Ascending aorta (tissue), 2 donors: ENCODE data around the gene HTR3B. TPM values are rescaled to one million over a fixed set of nuclear protein-coding genes. Genes with fewer than 3 reads are reported as not detected.
"Not testable (repeated sequence)": the region's sequence is repeated elsewhere in the genome, so short reads cannot be mapped to it uniquely, and the experiment has no call there.

Experiments used
- DNase-seq, 2 donors: peaks; one replicate each; pipeline ENCODE4 v3.0.0-alpha.2; 2019; ENCODE audit warnings: low spot score in 2 of 2
- H3K27ac ChIP-seq, 2 donors: fragments of 200-600 bp; sonication (generic); one replicate each; pipeline ENCODE4 v1.5.1; 2016 to 2017; ENCODE audit warnings: mild to moderate bottlenecking in 1 of 2
- H3K27me3 ChIP-seq: fragments of 200-600 bp; sonication (generic); one replicate; pipeline ENCODE4 v1.5.1; 2017
- H3K36me3 ChIP-seq, 2 donors: fragments of 200-600 bp; sonication (generic); one replicate each; pipeline ENCODE4 v1.5.1; 2016
- H3K4me1 ChIP-seq, 2 donors: fragments of 200-600 bp; sonication (generic); one replicate each; pipeline ENCODE4 v1.5.1; 2016 to 2017; ENCODE audit warnings: mild to moderate bottlenecking in 1 of 2
- H3K4me3 ChIP-seq, 2 donors: fragments of 200-600 bp; sonication (generic); one replicate each; pipeline ENCODE4 v1.5.1; 2016 to 2017; ENCODE audit warnings: mild to moderate bottlenecking in 1 of 2
- H3K9me3 ChIP-seq, 2 donors: fragments of 200-600 bp; sonication (generic); one replicate each; pipeline ENCODE4 v1.5.1; 2016
- intact Hi-C: fragments of 100-400 bp; cut with DNase I; formaldehyde crosslinking; loops from one replicate; pipeline ENCODE4 v1.15.1; 2023
- total RNA-seq: library from RNA; depleted of rRNA; stranded (reverse); fragments of >200 nt; gene quantifications from one replicate; pipeline ENCODE4 v1.1.0, GENCODE V29; 2016
- TF ChIP-seq, protein P1 (sequence below), 3 experiments: fragments of 200-600 bp in 2 of 3; fragments of 450-650 bp in 1 of 3; sonication (generic) in 2 of 3; IDR thresholded peaks; one replicate each; pipeline ENCODE4 v1.5.1; 2016 to 2019; ENCODE audit warnings: antibody characterized with exemption in 3 of 3, mild to moderate bottlenecking in 1 of 3, moderate library complexity in 1 of 3

HTR3B gene
- total RNA-seq, 1 donor from 2014 or later, result not detected

DNA sequence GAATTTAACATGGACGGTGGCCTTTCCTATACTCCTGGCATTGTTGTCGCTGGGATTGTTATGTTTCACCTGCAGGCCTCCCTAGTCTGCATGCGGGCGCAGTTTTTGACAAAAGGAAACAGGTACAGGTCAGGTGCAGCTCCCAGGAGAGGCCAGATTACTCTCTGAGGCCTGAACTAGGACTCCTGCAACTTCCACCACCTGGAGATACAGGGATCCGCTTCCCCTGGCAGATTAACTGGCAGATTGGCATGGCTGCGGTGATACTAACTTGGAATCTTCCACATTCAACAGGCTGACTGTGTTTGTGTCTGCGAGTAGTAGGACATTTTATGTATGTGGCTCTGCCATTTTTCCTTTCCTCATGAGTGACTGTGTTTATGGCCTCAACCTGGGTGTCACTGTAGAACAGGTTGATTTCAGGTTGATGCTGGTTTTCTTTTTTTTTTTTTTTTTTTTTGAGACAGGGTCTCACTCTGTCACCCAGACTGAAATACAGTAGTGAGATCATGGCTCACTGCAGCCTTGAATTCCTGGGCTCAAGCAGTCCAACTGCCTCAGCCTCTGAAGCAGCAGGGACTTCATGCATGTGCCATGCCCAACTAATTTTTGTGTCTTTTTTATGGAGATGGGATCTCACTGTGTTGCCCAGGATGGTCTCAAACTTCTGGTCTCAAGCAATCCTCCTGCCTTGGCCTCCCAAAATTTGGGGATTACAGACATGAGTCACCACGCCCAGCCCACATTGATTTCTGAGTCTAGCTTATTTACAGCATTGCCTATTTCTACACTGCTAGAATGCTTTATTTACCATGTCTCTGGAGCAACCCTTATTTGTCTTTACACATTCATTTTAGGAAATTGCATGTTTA is 27.6 kb upstream of the HTR3B start:
- intact Hi-C loops, result loop anchor here (5.0 to 10.0 kb wide), 2 partner anchors 565 to 1628 kb away; partner anchors contain the start of genes CADM1 and TTC12
- no peaks in the 10 kb centered on the region for H3K27me3 ChIP-seq
- H3K4me1 ChIP-seq, result peaks cover 0 to 18% of the 10 kb centered on the region in 2 donors
- no peak overlapping the region for H3K4me3 ChIP-seq
- no peaks in the 10 kb centered on the region for H3K36me3 ChIP-seq
- no peak for DNase-seq
- H3K27ac ChIP-seq, result no peak overlapping the region
- TF ChIP-seq, protein P1, sequence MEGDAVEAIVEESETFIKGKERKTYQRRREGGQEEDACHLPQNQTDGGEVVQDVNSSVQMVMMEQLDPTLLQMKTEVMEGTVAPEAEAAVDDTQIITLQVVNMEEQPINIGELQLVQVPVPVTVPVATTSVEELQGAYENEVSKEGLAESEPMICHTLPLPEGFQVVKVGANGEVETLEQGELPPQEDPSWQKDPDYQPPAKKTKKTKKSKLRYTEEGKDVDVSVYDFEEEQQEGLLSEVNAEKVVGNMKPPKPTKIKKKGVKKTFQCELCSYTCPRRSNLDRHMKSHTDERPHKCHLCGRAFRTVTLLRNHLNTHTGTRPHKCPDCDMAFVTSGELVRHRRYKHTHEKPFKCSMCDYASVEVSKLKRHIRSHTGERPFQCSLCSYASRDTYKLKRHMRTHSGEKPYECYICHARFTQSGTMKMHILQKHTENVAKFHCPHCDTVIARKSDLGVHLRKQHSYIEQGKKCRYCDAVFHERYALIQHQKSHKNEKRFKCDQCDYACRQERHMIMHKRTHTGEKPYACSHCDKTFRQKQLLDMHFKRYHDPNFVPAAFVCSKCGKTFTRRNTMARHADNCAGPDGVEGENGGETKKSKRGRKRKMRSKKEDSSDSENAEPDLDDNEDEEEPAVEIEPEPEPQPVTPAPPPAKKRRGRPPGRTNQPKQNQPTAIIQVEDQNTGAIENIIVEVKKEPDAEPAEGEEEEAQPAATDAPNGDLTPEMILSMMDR (IDR thresholded peaks at IDR 0.05), result no peak
- H3K9me3 ChIP-seq, result no peaks in the 10 kb centered on the region

DNA sequence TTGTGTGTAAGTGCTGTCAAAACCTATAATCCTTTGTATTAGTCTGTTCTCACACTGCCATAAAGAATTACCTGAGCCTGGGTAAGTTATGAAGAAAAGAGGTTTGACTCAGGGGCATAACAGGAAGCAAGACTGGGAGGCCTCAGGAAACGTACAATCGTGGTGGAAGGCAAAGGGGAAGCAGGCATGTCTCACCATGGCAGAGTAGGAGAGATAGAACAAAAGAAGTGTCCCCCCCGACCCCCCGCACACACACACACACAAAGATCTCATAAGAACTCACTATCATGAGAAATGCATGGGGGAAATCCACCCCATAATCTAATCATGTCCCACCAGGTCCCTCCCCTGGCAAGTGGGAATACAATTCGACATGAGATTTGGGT is 26.9 kb upstream of the HTR3B start:
- Histone ChIP-seq H3K9me3 (no peaks in the 10 kb centered on the region), H3K36me3 (no peaks in the 10 kb centered on the region), H3K27me3 (no peaks in the 10 kb centered on the region), H3K4me1 (peaks cover 0 to 18% of the 10 kb centered on the region in 2 donors), H3K27ac (no peak overlapping the region), H3K4me3 (no peak overlapping the region)
- TF ChIP-seq, protein P1 (IDR thresholded peaks at IDR 0.05), result no peak
- intact Hi-C loops, result loop anchor here (5.0 to 10.0 kb wide), 2 partner anchors 565 to 1627 kb away; partner anchors contain the start of genes CADM1 and TTC12
- DNase-seq, result no peak

DNA sequence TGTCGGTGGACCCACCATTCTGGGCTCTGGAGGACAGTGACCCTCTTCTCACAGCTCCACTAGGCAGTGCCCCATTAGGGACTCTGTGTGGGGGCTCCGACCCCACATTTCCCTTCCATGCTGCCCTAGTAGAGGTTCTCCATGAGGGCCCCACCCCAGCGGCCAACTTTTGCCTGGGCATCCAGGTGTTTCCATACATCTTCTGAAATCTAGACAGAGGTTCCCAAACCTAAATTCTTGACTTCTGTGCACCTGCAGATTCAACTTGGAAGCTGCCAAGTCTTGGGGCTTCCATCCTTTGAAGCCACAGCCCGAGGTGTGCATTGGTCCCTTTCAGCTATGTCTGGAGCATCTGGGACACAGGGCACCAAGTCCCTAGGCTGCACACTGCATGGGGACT is 25.1 kb upstream of the HTR3B start:
- H3K9me3 ChIP-seq, H3K27ac ChIP-seq, H3K27me3 ChIP-seq, H3K4me1 ChIP-seq, H3K36me3 ChIP-seq, H3K4me3 ChIP-seq: not testable (repeated sequence)
- peak in 1 of 2 donors; percentile 51 for DNase-seq
- intact Hi-C loops, result loop anchor here (5.0 to 10.0 kb wide), 2 partner anchors 567 to 1625 kb away; partner anchors contain the start of genes CADM1 and TTC12

DNA sequence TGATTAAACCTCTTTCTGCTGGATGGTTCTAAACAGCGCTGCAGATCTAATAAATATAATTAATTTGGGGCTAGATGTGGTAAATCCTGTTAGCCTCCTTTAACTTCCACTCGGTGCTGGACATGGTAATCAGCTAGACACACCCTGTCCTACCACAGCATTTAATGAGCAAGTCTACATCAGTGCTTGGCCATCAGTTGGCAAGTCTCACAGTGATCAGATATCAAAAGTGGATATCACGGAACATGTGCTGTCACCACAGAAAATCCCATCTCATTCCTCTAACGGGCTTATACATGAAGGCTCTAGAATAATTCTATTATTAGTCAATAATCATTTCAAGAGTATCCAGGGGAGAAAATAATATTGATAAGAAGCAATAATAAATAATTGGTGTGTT is 23.6 kb upstream of the HTR3B start:
- TF ChIP-seq, protein P1 (IDR thresholded peaks at IDR 0.05), result no peak
- Histone ChIP-seq H3K4me3 (no peak overlapping the region), H3K27me3 (no peaks in the 10 kb centered on the region), H3K4me1 (peaks cover 0 to 3% of the 10 kb centered on the region in 2 donors), H3K9me3 (no peaks in the 10 kb centered on the region), H3K27ac (no peak overlapping the region), H3K36me3 (no peaks in the 10 kb centered on the region)
- DNase-seq, result no peak
- intact Hi-C loops, result no loop called here

DNA sequence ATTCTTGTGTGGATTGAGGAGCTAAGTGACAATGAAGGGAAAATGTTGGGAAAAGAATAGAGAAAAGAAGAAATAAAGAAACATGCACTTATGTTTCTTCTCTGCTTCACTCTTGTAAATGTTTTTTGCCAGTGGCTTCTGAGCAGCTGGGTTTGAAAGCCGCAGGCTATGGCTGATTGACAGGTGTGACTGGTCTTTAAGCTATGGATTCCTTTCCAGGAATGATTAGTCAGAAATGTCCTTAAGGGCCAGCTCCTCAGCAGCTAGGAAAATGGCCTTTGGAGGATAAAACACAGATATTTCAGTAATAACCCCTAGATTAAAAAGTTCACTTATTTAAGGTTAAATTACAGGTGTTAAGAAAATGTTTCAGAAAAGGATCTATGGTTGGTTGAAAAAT is 22.7 kb upstream of the HTR3B start:
- no peaks in the 10 kb centered on the region for H3K36me3 ChIP-seq
- TF ChIP-seq, protein P1 (IDR thresholded peaks at IDR 0.05), result no peak
- H3K27me3 ChIP-seq, result no peaks in the 10 kb centered on the region
- no peak overlapping the region for H3K4me3 ChIP-seq
- no peaks in the 10 kb centered on the region for H3K9me3 ChIP-seq
- no peaks in the 10 kb centered on the region for H3K4me1 ChIP-seq
- H3K27ac ChIP-seq, result no peak overlapping the region
- no peak for DNase-seq
- intact Hi-C loops, result no loop called here

DNA sequence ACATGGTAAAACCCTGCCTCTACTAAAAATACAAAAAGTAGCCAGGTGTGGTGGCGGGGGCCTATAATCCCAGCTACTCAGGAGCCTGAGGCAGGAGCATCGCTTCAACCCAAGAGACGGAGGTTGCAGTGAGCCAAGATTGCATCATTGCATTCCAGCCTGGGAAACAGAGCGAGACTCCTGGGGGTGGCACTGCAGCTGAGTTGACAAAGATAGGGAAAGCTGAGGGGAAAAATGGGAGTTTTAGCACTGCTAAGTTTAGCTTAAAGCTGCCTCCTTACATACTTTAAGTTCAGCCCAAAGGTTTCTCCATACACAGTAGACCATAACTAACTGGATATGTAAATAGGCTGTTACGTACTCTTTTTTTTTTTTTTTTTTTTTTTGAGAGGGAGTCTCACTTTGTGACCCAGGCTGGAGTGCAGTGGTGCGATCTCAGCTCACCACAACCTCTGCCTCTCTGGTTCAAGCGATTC is 20.2 kb upstream of the HTR3B start:
- TF ChIP-seq, protein P1 (IDR thresholded peaks at IDR 0.05), result no peak
- Histone ChIP-seq H3K9me3 (no peaks in the 10 kb centered on the region), H3K4me3 (no peak overlapping the region), H3K27ac (no peak overlapping the region), H3K4me1 (no peaks in the 10 kb centered on the region), H3K36me3 (no peaks in the 10 kb centered on the region), H3K27me3 (no peaks in the 10 kb centered on the region)
- no peak for DNase-seq
- intact Hi-C loops, result no loop called here
